ENCODE data around the gene STXBP6.

GRCh38 chr14:25006031-25006430 lies 43.9 kb downstream of the STXBP6 start:
- TF ChIP-seq FOXM1 (IDR thresholded peaks at IDR 0.05; ENCODE audit: borderline replicate concordance, low read depth) (no peak), TAF1 (IDR thresholded peaks at IDR 0.05; ENCODE audit: low read depth) (no peak), EP300 (IDR thresholded peaks at IDR 0.05; ENCODE audit: borderline replicate concordance) (no peak), RAD21 (IDR thresholded peaks at IDR 0.05; ENCODE audit: low read depth) (no peak), ZBTB7A (IDR thresholded peaks at IDR 0.05; ENCODE audit: low read depth) (no peak), NFIC (IDR thresholded peaks at IDR 0.05) (no peak), MAX (IDR thresholded peaks at IDR 0.05) (no peak), YY1 (IDR thresholded peaks at IDR 0.05; ENCODE audit: low read depth) (no peak), TCF12 (IDR thresholded peaks at IDR 0.05; ENCODE audit: low read depth) (no peak), CREB1 (IDR thresholded peaks at IDR 0.05; ENCODE audit: low read depth) (no peak), TEAD4 (IDR thresholded peaks at IDR 0.05) (no peak), EGR1 (IDR thresholded peaks at IDR 0.05) (no peak)
- TF ChIP-seq, protein P1, sequence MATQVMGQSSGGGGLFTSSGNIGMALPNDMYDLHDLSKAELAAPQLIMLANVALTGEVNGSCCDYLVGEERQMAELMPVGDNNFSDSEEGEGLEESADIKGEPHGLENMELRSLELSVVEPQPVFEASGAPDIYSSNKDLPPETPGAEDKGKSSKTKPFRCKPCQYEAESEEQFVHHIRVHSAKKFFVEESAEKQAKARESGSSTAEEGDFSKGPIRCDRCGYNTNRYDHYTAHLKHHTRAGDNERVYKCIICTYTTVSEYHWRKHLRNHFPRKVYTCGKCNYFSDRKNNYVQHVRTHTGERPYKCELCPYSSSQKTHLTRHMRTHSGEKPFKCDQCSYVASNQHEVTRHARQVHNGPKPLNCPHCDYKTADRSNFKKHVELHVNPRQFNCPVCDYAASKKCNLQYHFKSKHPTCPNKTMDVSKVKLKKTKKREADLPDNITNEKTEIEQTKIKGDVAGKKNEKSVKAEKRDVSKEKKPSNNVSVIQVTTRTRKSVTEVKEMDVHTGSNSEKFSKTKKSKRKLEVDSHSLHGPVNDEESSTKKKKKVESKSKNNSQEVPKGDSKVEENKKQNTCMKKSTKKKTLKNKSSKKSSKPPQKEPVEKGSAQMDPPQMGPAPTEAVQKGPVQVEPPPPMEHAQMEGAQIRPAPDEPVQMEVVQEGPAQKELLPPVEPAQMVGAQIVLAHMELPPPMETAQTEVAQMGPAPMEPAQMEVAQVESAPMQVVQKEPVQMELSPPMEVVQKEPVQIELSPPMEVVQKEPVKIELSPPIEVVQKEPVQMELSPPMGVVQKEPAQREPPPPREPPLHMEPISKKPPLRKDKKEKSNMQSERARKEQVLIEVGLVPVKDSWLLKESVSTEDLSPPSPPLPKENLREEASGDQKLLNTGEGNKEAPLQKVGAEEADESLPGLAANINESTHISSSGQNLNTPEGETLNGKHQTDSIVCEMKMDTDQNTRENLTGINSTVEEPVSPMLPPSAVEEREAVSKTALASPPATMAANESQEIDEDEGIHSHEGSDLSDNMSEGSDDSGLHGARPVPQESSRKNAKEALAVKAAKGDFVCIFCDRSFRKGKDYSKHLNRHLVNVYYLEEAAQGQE (IDR thresholded peaks at IDR 0.05; ENCODE audit: low read depth): no peak
- TF ChIP-seq, protein P2, sequence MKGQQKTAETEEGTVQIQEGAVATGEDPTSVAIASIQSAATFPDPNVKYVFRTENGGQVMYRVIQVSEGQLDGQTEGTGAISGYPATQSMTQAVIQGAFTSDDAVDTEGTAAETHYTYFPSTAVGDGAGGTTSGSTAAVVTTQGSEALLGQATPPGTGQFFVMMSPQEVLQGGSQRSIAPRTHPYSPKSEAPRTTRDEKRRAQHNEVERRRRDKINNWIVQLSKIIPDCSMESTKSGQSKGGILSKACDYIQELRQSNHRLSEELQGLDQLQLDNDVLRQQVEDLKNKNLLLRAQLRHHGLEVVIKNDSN (IDR thresholded peaks at IDR 0.05): no peak

Measured in Ishikawa (cell line).